HL-60 (cell line): Measurements from ENCODE around the gene ZDHHC7.

ENCODE experiments used
- DNase-seq, 2 experiments: peaks; one replicate each; pipeline ENCODE4 v3.0.0-alpha.2; 2010 to 2020; ENCODE audit warnings: low read depth in 1 of 2, low spot score in 1 of 2
- H3K27ac ChIP-seq: fragments of 250-450 bp; sonication (Bioruptor Pico); replicated peaks from 2 replicates; pipeline ENCODE4 v1.5.1; 2020; ENCODE audit warnings: mild to moderate bottlenecking, moderate library complexity
- H3K27me3 ChIP-seq: fragments of 250-450 bp; sonication (Bioruptor Pico); 2 replicates; pipeline ENCODE4 v1.5.1; 2021; ENCODE audit warnings: mild to moderate bottlenecking, moderate library complexity; ENCODE audit not compliant: insufficient read depth, poor library complexity, severe bottlenecking
- H3K4me3 ChIP-seq: replicated peaks from 2 replicates; pipeline ENCODE4 v1.5.1; 2011; ENCODE audit warnings: mild to moderate bottlenecking, control low read depth, low read length; ENCODE audit not compliant: insufficient read depth
- GABPA ChIP-seq: IDR thresholded peaks from 2 replicates; pipeline ENCODE4 v1.6.1; 2012; ENCODE audit warnings: low read depth
- POLR2AphosphoS5 ChIP-seq: IDR thresholded peaks from 2 replicates; pipeline ENCODE4 v1.6.1; 2012; ENCODE audit warnings: low read depth
- SPI1 ChIP-seq: IDR thresholded peaks from 2 replicates; pipeline ENCODE4 v1.6.1; 2012; ENCODE audit warnings: low read depth, mild to moderate bottlenecking, borderline replicate concordance
- TF ChIP-seq, protein P1 (sequence below): IDR thresholded peaks from one replicate; pipeline ENCODE4 v1.5.1; 2011; ENCODE audit warnings: low read length, control low read depth, inconsistent platforms; ENCODE audit not compliant: insufficient read depth
- TF ChIP-seq, protein P2 (sequence below): IDR thresholded peaks from 2 replicates; pipeline ENCODE4 v1.6.1; 2012; ENCODE audit warnings: low read depth; ENCODE audit not compliant: insufficient replicate concordance

Gene ZDHHC7

DNA sequence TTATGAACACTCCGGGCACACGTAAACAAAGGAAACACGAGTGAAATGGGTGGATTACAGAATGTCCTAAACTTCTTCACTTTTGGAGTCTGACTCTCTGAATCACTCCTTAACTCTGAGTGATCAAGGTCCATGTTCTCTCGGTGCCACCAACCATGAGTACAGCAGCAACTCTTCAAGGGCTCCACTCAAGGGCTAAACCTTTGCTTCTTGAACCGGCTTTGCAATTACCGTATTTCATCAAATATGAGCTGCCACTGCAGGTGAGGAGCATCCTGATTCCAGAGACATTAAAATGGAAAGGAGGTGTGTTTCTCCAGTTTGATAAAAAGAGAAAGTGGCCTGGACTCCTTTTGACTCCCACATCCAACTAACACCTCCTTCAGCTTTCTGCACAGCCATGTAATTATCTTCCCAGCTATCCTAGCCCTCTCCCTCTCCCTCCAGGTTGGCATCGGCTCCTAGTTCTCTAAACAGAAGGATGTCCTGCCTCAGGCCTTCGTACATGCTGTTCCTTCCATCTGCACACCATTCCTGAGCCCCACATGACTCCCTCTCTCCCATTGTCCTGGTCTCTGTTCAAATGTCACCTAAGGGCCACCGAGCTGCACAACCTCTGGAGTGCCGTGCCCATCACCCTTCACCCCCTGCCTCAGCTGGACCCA lies 61.4 kb downstream of the ZDHHC7 start:
- Histone ChIP-seq H3K27ac (no peak overlapping the region), H3K4me3 (no peak overlapping the region), H3K27me3 (no peaks in the 10 kb centered on the region)
- DNase-seq, result no peak
- TF ChIP-seq SPI1 (no peak), POLR2AphosphoS5 (no peak), GABPA (no peak)
- TF ChIP-seq, protein P1, sequence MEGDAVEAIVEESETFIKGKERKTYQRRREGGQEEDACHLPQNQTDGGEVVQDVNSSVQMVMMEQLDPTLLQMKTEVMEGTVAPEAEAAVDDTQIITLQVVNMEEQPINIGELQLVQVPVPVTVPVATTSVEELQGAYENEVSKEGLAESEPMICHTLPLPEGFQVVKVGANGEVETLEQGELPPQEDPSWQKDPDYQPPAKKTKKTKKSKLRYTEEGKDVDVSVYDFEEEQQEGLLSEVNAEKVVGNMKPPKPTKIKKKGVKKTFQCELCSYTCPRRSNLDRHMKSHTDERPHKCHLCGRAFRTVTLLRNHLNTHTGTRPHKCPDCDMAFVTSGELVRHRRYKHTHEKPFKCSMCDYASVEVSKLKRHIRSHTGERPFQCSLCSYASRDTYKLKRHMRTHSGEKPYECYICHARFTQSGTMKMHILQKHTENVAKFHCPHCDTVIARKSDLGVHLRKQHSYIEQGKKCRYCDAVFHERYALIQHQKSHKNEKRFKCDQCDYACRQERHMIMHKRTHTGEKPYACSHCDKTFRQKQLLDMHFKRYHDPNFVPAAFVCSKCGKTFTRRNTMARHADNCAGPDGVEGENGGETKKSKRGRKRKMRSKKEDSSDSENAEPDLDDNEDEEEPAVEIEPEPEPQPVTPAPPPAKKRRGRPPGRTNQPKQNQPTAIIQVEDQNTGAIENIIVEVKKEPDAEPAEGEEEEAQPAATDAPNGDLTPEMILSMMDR, result no peak
- TF ChIP-seq, protein P2, sequence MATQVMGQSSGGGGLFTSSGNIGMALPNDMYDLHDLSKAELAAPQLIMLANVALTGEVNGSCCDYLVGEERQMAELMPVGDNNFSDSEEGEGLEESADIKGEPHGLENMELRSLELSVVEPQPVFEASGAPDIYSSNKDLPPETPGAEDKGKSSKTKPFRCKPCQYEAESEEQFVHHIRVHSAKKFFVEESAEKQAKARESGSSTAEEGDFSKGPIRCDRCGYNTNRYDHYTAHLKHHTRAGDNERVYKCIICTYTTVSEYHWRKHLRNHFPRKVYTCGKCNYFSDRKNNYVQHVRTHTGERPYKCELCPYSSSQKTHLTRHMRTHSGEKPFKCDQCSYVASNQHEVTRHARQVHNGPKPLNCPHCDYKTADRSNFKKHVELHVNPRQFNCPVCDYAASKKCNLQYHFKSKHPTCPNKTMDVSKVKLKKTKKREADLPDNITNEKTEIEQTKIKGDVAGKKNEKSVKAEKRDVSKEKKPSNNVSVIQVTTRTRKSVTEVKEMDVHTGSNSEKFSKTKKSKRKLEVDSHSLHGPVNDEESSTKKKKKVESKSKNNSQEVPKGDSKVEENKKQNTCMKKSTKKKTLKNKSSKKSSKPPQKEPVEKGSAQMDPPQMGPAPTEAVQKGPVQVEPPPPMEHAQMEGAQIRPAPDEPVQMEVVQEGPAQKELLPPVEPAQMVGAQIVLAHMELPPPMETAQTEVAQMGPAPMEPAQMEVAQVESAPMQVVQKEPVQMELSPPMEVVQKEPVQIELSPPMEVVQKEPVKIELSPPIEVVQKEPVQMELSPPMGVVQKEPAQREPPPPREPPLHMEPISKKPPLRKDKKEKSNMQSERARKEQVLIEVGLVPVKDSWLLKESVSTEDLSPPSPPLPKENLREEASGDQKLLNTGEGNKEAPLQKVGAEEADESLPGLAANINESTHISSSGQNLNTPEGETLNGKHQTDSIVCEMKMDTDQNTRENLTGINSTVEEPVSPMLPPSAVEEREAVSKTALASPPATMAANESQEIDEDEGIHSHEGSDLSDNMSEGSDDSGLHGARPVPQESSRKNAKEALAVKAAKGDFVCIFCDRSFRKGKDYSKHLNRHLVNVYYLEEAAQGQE, result no peak

DNA sequence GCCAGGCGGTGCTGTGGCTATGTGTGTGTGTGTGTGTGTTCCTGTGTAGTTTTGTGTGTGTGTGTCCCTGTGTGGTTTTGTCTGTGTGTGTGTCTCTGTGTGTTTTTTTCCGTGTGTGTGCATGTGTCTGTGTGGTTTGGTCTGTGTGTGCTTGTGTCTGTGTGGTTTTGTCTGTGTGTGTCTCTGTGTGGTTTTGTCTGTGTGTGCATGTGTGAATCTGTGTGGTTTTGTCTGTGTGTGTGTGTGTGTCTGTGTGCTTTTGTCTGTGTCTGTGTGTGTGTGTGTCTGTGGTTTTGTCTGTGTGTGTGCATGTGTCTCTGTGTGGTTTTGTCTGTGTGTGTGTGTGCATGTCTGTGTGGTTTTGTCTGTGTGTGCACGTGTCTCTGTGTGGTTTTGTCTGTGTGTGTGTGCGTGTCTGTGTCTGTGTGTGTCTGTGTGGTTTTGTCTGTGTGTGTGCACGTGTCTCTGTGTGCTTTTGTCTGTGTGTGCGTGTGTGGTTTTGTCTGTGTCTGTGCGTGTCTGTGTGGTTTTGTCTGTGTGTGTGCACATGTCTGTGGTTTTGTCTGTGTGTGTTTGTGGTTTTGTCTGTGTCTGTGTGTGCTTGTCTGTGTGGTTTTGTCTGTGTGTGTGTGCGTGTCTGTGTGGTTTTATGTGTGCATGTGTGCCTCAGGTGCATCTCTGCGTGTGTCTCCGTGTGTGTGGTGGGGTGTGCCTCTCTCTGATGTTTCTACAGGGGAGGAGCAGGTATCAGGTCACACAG lies 62.3 kb downstream of the ZDHHC7 start:
- no peaks in the 10 kb centered on the region for H3K27me3 ChIP-seq
- no peak overlapping the region for H3K27ac ChIP-seq
- no peak for DNase-seq
- no peak overlapping the region for H3K4me3 ChIP-seq
- TF ChIP-seq GABPA (no peak), POLR2AphosphoS5 (peak; percentile 40; the same call in 1 of the 2 replicates)

DNA sequence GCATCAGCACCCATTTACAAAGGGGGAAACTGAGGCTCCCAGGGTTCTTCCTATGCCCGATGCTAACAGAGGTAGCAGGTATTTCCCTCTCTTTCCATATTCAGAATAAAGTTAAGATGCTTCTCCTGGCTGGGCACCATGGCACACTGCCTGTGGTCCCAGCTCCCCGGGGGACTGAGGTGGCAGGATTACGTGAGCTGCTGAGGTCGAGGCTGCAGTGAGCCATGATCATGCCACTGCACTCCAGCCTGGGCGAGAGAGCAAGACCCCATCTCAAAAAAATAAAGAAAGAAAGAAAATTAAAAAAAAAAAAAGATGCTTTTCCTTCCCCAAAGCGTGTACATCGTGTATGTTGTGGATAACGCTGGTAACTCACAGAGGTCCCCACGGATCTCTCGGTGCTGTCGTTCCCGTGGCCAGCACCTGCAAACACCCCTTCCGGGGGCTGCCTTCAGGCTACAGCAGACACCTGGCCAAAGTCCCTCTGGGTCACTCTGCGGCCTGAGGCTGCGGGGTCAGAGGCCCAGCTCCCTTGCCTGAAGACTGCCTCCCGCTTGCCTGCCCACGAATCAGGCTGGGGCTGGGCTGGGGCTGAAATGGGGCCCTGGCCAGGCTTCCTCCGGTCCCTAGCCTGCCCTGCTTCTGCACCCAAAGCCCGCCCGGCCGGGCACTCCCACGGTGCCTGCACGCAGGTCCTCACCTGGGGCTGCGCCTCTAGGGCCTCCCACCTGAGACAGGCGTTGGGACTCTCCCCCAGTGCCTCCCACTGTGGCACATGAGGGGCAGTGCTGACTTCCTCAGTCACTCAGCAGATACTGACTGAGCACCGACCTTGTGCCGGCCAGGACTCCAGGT lies 63.1 kb downstream of the ZDHHC7 start:
- Histone ChIP-seq H3K27ac (no peak overlapping the region), H3K27me3 (no peaks in the 10 kb centered on the region), H3K4me3 (no peak overlapping the region)
- DNase-seq, result no peak
- TF ChIP-seq SPI1 (no peak), POLR2AphosphoS5 (no peak), GABPA (no peak)
- TF ChIP-seq, protein P2, result no peak
- TF ChIP-seq, protein P1, result no peak

DNA sequence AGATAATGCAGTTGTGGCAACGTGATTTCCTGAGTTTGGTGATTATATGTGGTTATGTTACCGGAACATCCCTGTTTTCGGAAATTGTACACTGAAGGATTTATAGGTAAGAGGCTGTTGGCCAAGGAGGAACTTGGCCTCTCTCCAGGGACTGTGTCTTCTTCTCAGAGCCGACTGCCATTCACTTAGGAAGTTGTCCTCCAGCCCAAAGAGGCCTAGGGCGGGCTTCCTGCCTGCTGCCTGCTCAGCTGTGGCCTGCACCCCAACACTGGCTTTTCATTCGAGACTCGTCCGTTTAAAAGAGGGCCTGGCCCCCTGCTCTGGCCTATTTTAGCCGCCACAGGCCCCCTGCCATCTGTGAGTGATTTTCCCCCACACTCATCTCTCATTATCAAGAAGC lies 64.3 kb downstream of the ZDHHC7 start:
- Histone ChIP-seq H3K4me3 (no peak overlapping the region), H3K27me3 (no peaks in the 10 kb centered on the region), H3K27ac (peak overlapping the region; percentile 37)
- TF ChIP-seq, protein P1, result no peak
- TF ChIP-seq POLR2AphosphoS5, result no peak
- TF ChIP-seq GABPA, result no peak
- TF ChIP-seq SPI1, result no peak
- TF ChIP-seq, protein P2, result no peak
- DNase-seq, result peak in 1 of 2 experiments; percentile 81
